ENCODE data around the gene SHANK1. TPM values are rescaled to one million over a fixed set of nuclear protein-coding genes. Genes with fewer than 3 reads are reported as not detected.

The SHANK1 gene
- total RNA-seq, 4 donors from 2014 or later: 0.06 TPM; not detected in 3

DNA sequence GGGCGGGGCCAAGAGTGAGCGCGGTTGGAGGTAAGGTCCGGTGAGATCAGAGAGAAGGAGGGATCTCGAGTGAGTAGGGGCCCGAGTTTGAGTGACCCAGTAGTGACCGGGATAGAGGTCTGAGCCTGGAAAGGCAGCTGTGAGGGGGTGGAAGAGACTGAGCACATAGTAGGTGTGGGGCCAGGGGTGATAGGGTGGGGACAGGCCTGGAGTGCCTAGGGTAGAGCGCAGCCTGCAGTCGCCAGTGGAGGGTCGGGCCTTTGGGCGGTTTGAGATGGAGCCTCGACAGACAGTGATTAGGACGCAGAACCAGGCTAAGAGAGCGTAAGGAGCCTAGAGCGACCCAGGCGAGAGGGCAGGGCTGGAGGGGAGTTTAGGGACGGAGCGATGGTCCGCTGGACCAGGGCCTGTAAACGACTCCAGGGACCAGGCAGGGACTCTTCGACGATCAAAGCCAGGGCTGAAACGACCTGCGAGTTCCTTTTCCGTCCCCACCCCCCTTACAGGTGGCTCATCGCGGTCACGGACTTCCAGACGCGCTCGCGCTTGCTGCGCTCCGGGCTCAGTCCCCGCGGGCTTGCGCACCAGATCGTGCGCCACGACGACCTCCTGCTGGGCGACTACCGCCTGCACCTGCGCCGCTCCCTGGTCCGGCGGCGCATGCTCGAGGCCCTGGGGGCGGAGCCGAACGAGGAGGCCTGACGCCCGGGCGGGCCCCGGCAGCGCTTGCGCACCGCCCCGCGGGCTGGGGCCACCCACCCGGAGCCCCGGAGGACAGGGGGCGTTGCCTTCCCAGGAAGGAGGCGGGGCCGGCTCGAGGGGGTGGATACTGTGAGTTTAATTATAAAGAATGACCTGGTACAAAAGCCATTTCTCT, 60.9 kb downstream of the SHANK1 start:
- WGBS, 2 donors: 8 to 10% methylated on average over 16 of the region's 67 CpGs
- Histone ChIP-seq H3K9me3 (peaks cover 0 to 16% (median 6%) of the 10 kb centered on the region in 3 donors), H3K36me3 (no peaks in the 10 kb centered on the region), H3K4me1 (peaks cover 9 to 22% (median 12%) of the 10 kb centered on the region in 3 donors), H3K27ac (peak overlapping the region in 3 of 4 donors; percentile 1 to 46 (median 32)), H3K27me3 (peaks cover 0 to 97% (median 7%) of the 10 kb centered on the region in 4 donors), H3K4me3 (peak overlapping the region in 3 of 4 donors; percentile 25 to 53 (median 34))
- TF ChIP-seq, protein P1, sequence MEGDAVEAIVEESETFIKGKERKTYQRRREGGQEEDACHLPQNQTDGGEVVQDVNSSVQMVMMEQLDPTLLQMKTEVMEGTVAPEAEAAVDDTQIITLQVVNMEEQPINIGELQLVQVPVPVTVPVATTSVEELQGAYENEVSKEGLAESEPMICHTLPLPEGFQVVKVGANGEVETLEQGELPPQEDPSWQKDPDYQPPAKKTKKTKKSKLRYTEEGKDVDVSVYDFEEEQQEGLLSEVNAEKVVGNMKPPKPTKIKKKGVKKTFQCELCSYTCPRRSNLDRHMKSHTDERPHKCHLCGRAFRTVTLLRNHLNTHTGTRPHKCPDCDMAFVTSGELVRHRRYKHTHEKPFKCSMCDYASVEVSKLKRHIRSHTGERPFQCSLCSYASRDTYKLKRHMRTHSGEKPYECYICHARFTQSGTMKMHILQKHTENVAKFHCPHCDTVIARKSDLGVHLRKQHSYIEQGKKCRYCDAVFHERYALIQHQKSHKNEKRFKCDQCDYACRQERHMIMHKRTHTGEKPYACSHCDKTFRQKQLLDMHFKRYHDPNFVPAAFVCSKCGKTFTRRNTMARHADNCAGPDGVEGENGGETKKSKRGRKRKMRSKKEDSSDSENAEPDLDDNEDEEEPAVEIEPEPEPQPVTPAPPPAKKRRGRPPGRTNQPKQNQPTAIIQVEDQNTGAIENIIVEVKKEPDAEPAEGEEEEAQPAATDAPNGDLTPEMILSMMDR (IDR thresholded peaks at IDR 0.05): no peak
- peak in 1 of 4 donors; percentile 29 for TF ChIP-seq POLR2A (IDR thresholded peaks at IDR 0.05)
- intact Hi-C loops (cut with DNase I): no loop called here
- no peak for DNase-seq

GRCh38 chr19:50657712-50658440, 61.7 kb downstream of the SHANK1 start:
- Histone ChIP-seq H3K9me3 (peaks cover 0 to 16% (median 6%) of the 10 kb centered on the region in 3 donors), H3K27me3 (peaks cover 0 to 97% (median 7%) of the 10 kb centered on the region in 4 donors), H3K27ac (no peak overlapping the region), H3K36me3 (no peaks in the 10 kb centered on the region), H3K4me1 (peaks cover 9 to 22% (median 12%) of the 10 kb centered on the region in 3 donors), H3K4me3 (peak overlapping the region in 3 of 4 donors; percentile 25 to 53 (median 34))
- peak; percentile 39 for DNase-seq
- WGBS, 2 donors: 3 to 4% methylated on average over 17 to 18 of the region's 38 CpGs
- intact Hi-C loops (cut with DNase I): no loop called here
- no peak for TF ChIP-seq POLR2A (IDR thresholded peaks at IDR 0.05)
- TF ChIP-seq, protein P1 (IDR thresholded peaks at IDR 0.05): no peak

- Histone ChIP-seq H3K36me3 (no peaks in the 10 kb centered on the region), H3K4me3 (no peak overlapping the region), H3K27me3 (peaks cover 0 to 97% (median 7%) of the 10 kb centered on the region in 4 donors), H3K4me1 (peaks cover 9 to 22% (median 12%) of the 10 kb centered on the region in 3 donors), H3K9me3 (peaks cover 0 to 16% (median 6%) of the 10 kb centered on the region in 3 donors), H3K27ac (no peak overlapping the region)
- 51 to 57% methylated on average over 5 to 6 of the region's 6 CpGs for WGBS, 2 donors
- no peak for DNase-seq
- intact Hi-C loops (cut with DNase I): no loop called here
- TF ChIP-seq, protein P1 (IDR thresholded peaks at IDR 0.05): no peak
- TF ChIP-seq POLR2A (IDR thresholded peaks at IDR 0.05): no peak
Measured at GRCh38 chr19:50657222-50657669, 62.4 kb downstream of the SHANK1 start.

DNA sequence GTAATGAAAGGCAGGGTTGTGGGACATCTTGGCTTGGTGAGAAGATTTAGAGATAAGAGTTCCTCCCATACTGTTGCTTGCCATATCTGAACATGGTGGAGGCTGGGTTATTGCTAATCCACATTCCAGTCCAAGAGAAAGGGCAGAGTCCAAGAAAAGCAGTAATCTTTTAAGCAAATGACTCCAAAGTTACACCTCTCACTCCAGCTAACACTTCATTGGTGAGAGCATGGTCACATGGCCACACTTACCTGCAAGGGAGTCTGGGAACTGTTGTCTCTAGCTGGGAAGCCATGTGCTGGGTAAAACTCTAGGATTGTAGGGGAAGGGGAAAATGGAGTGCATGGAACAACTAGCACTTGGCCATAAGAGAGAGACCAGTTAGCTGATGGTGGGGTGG, 64.7 kb downstream of the SHANK1 start:
- peaks cover 0 to 16% (median 6%) of the 10 kb centered on the region in 3 donors for H3K9me3 ChIP-seq
- no peak for DNase-seq
- no peak overlapping the region for H3K27ac ChIP-seq
- peaks cover 9 to 22% (median 12%) of the 10 kb centered on the region in 3 donors for H3K4me1 ChIP-seq
- TF ChIP-seq POLR2A (IDR thresholded peaks at IDR 0.05): no peak
- TF ChIP-seq, protein P1 (IDR thresholded peaks at IDR 0.05): no peak
- intact Hi-C loops (cut with DNase I): no loop called here
- H3K27me3 ChIP-seq: peaks cover 0 to 95% (median 6%) of the 10 kb centered on the region in 4 donors
- no peak overlapping the region for H3K4me3 ChIP-seq
- no peaks in the 10 kb centered on the region for H3K36me3 ChIP-seq
